ACHN (cell line): Measurements from ENCODE around the gene MBD3L4.
A peak's percentile ranks its signal among the peaks of the same experiment; 100 is the strongest.
"Not testable (repeated sequence)": the region's sequence is repeated elsewhere in the genome, so short reads cannot be mapped to it uniquely, and the experiment has no call there.

Experiments
- DNase-seq: peaks from one replicate; pipeline ENCODE4 v3.0.0-alpha.2; 2015
- in situ Hi-C: cut with HindIII; loops from 2 replicates; pipeline ENCODE4 v1.10.0; 2017; ENCODE audit warnings: low sequenced_read_pairs, low pct_ligation_motif_present, low pct_unique_long_range_greater_than_20kb

The MBD3L4 gene

DNA sequence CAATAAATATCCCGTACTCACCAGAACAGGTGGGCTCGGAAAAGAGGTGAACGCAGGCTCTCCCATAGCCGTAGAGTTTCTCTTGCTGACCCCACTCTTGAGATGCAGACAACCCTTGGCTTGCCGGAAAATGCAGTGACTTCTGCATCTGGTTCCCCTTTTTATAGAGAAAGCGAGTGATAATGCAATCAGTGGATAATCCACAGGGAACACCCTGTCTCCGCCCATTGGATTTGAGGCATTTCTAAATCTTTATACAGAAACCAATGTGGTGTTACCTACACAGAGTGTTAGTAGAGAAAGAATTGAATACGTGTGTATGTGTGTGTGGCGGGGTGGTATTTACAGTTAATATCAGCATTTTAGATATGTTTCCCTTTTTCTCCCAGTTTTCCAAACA lies at the start of gene MBD3L4:
Gene MBD3L4, minus strand, starts transcription at position 101 of the 400 bp plus-strand sequence. Its CDS starts 35 bp downstream, at position 66.
- in situ Hi-C loops, DNase-seq: not testable (repeated sequence)

DNA sequence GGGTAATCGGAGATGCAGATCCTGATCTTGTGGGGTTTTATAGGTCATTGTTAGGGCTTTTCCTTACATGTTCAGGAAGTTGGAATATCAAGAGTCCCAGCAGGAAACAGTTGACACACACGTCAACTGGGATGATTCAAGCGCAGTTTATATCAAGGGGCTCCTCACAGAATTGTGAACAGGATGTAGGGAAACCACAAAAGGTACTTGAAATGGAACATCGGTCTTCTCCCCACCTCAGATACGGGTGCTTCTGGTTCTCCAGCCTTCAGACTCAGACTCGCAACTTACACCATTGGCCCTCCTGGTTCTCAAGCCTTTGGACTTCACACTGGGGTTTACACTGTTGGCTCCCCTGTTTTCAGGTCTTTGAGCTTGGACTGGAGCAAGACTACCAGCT lies 49.0 kb upstream of the MBD3L4 start:
- in situ Hi-C loops: no loop called here
- DNase-seq: no peak

DNA sequence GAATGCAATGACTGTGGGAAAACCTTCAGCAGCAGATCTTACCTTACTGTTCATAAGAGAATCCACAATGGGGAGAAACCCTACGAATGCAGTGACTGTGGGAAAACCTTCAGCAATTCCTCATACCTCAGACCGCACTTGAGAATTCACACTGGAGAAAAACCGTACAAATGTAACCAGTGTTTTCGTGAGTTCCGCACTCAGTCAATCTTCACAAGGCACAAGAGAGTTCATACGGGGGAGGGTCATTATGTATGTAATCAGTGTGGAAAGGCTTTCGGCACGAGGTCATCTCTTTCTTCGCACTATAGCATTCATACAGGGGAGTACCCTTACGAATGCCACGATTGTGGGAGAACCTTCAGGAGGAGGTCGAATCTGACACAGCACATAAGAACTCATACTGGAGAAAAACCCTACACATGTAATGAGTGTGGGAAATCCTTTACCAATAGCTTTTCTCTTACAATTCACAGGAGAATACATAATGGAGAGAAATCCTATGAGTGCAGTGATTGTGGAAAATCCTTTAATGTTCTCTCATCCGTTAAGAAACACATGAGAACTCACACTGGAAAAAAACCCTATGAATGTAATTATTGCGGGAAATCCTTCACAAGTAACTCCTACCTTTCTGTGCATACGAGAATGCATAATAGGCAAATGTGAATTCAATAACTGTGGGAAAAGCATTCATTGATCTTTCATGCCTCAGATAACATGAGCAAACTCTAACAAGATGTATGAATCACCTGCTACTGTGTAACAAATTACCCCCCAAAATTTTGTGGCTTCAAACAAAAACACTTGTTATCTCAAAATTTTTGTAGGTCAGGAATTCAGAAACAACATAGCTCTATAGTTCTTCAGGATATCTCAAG lies 43.3 kb upstream of the MBD3L4 start:
- DNase-seq: peak; percentile 38

DNA sequence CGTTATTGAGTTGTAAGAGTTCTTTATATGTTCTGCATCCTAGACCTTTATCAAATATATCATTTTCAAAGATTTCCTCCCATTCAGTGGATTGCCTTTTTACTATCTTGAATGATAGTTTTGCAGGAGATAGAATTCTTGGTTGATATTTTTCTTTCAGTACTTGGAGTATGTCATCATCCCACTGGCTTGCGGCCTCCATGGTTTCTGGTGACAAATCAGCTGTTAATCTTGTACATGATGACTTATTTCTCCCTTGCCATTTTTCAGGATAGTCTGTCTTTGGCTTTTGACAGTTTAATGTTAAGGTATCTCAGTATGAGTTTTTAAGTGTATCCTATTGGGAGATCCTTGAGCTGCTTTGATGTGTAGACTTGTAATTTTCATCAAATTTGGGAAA lies 38.0 kb upstream of the MBD3L4 start:
- DNase-seq: no peak

More for the DNA sequence above, 43.3 kb upstream of the MBD3L4 start:
- in situ Hi-C loops: no loop called here

GRCh38 chr19:7076151-7076550 lies 36.2 kb upstream of the MBD3L4 start:
- in situ Hi-C loops: no loop called here
- no peak for DNase-seq

More for the DNA sequence above, 38.0 kb upstream of the MBD3L4 start:
- in situ Hi-C loops: no loop called here

GRCh38 chr19:7074705-7075282 lies 34.8 kb upstream of the MBD3L4 start:
- in situ Hi-C loops: no loop called here
- DNase-seq: no peak

DNA sequence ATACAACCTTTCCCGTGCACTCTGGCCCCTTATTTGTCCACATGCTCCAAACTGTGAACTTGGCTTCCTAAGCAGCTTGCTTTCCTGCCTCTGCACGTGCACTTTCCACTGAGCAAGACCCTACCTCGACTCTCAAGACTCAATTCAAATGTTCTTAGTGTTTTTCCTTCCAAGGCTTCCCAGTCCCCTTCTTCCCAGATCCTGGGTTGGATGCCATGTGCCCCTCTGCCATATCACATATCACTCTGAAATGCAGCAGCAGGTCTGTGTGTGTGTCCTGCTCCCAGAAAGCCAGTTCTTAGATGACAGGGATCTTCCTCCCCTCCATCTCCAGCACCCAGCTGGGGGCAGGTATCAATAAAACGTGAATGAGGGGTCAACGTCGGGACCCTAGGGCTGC lies 32.6 kb upstream of the MBD3L4 start:
- no peak for DNase-seq
- in situ Hi-C loops: no loop called here

GRCh38 chr19:7069904-7070226 lies 29.9 kb upstream of the MBD3L4 start:
- peak; percentile 1 for DNase-seq
- in situ Hi-C loops: no loop called here

DNA sequence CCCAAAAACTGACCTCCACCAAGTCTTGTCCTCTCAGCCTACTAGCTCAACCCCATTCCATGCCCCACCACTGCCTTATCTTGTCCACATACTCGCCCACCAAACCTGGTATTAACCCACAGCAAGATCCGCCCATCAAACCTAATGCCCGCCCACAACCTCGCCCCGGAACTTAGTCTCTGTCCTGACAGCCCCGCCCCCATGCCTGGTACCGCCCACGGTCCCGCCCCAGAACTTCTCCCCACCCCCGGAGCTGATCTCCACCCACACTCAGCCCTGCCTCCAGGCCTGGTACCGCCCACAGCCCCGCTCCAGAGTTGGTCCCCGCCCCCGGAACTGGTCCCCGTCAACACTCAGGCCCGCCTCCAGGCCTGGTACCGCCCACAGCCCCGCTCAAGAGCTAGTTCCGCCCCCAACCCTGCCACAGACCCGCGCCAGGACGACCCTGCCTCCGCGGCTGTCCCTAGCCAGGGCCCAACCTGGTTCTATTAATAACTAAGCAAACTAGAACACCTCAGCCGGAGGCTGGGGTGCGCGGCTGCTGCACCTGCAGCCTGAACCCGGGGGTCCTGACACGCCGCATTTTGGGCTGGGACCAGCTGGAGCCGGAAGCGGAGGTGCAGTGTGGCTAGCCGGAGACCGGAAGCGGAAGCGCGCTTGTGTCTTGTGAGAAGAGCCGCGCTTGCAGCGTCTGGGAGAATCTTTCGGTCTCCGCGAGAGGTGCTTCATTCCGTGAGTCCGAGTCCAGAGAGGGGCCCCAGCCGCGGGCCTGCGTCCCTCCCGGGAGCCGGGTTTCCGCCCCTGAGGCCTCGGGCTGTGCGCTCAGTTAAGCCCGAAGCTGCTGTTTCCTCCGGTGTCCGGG lies 29.3 kb upstream of the MBD3L4 start, which contains the start of gene ZNF557:
Gene ZNF557, plus strand, starts transcription at position 662 of the 862 bp plus-strand sequence. CDS start 5,372 bp downstream, outside the sequence.
- peak; percentile 93 for DNase-seq
- in situ Hi-C loops: no loop called here

GRCh38 chr19:7068599-7068998 lies 28.6 kb upstream of the MBD3L4 start:
- in situ Hi-C loops: no loop called here
- DNase-seq: no peak

DNA sequence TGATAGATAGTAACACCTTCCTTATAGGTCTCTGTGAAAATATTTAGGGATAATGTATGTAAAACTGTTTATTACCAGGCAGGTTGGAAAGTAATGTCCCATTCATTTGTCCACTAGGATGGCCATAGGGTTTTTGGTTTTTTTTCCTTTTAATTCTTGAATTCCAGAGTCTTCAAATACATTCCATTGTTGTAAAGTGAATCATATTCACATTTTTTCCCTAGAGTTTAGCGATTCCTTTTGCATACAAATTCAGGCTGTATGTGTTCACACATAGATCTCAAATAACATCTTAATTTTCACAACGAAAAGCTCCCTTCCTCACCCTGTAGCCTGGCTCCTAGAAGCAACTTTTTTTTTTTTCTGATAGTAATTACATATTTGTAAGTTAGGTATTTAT lies 27.7 kb upstream of the MBD3L4 start:
- no peak for DNase-seq
- in situ Hi-C loops: no loop called here

DNA sequence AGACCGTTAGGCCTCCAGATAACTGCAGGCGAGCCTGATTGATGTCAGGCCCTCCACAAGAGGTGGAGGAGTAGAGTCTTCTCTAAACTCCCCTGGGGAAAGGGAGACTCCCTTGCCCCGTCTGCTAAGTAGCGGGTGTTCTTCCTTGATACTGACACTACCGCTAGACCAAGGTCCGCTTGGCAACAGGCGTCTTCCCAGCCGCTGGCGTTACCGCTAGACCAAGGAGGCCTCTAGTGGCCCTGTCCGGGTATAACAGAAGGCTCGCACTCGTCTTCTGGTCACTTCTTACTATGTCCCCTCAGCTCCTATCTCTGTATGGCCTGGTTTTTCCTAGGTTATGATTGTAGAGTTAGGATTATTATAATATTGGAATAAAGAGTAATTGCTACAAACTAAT lies 27.1 kb upstream of the MBD3L4 start:
- DNase-seq, in situ Hi-C loops: not testable (repeated sequence)

- in situ Hi-C loops: no loop called here
- no peak for DNase-seq
Observed at GRCh38 chr19:7063764-7064418, 23.9 kb upstream of the MBD3L4 start.

DNA sequence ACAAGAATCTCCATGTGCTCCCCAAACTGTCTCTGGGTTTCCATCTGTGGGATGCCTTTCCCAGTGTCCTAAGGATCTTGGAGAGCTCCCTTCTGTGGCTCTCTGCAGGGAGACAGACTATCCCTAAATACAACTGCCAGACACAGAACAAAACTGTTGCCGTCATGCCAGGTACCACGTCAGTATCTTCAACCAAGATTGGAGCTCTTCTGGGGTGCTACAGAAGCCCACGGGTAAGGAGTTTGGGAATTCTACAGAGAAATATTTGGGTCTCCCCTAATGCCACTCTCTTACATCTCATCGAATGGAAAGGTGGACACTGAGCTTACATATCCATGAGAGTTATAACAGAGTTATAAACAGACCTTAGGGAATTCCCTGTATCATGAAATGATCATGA lies 23.4 kb upstream of the MBD3L4 start:
- in situ Hi-C loops: no loop called here
- no peak for DNase-seq

DNA sequence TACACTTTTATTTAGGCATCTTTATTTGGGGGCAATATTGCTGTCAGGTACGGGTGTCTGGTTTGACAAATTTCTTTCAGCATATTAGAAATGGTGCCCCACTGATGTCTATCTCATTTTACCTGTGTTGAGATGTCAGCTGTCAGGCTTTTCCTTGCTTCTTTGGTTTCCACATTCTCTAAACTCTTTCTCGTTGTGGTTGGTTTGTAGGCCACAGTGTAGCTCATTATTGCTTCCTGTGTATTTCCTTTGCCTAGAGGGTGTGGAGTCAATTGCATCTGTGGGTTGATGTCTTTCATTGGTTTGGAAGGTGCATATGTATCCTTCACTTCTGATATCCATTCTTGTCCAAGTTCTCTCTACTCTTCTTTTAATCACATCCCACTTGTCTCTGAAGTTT lies 20.0 kb upstream of the MBD3L4 start:
- in situ Hi-C loops, DNase-seq: not testable (repeated sequence)

DNA sequence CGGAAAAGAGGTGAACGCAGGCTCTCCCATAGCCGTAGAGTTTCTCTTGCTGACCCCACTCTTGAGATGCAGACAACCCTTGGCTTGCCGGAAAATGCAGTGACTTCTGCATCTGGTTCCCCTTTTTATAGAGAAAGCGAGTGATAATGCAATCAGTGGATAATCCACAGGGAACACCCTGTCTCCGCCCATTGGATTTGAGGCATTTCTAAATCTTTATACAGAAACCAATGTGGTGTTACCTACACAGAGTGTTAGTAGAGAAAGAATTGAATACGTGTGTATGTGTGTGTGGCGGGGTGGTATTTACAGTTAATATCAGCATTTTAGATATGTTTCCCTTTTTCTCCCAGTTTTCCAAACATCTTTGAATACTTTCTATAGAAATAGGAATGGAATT lies 18.6 kb upstream of the MBD3L4 start, which contains the start of gene MBD3L3:
Gene MBD3L3, minus strand, starts transcription at position 101 of the 400 bp plus-strand sequence. Its CDS starts 71 bp downstream, at position 30.
- DNase-seq, in situ Hi-C loops: not testable (repeated sequence)

GRCh38 chr19:7056371-7056770 lies 16.4 kb upstream of the MBD3L4 start:
- DNase-seq: not testable (repeated sequence)

GRCh38 chr19:7055679-7056078 lies 15.7 kb upstream of the MBD3L4 start:
- in situ Hi-C loops, DNase-seq: not testable (repeated sequence)

More at GRCh38 chr19:7056371-7056770, 16.4 kb upstream of the MBD3L4 start:
- in situ Hi-C loops: not testable (repeated sequence)
